GM18867 (cell line): ENCODE measurements around the gene ENO2.

Experiments
- ATAC-seq: cut with Tn5 transposase; IDR thresholded peaks from one replicate; pipeline ENCODE4 v1.9.1; 2021; ENCODE audit warnings: mild to moderate bottlenecking, moderate library complexity; ENCODE audit not compliant: unreplicated experiment

The ENO2 gene

DNA sequence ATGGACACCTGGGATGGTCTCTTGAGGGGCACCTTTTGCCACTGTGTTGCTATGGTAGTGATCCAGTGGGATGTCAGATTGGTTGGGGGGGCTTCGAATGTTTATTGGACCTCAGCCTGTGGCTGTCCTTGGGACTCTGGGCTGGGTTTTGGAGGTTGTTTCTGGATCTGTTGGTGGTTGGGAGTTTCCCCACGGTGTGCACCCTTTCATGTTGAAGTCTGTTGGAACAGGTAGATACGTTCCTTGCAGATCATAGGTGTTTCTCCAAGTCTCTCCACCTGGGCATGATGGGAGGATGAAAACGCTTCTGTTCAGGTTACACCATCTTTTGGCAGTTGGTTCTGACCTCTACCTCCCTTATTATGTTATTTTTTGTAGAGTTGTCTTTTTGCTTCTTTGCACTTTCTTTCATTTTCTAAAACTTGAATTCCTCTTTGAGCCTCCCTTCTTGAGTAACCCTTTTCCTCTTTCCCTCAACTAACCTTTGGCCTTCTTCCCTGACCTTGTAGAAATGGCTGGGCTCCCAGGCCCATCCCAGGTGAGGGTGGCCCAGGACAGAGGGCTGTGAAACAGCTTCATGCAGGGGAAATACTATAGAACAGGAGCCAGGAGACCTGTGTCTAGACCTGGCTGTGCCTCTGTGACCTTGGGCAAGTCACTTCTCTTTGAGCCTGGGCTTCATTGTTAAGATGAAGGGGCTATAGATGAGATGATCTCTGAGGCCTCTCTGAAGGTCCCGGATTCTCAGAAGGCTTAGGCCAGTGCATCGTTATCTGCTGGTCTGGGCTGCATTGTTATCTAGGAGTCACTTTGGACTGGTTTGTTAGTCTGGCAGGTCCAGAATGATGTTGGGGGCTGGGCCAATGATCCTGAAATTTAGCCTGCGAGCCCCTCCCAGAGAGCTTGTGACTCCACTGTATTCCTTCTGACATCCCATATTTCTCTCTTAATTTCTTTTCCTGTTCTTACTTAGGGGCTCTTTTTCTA is 15.4 kb downstream of the ENO2 start:
- ATAC-seq = no peak

DNA sequence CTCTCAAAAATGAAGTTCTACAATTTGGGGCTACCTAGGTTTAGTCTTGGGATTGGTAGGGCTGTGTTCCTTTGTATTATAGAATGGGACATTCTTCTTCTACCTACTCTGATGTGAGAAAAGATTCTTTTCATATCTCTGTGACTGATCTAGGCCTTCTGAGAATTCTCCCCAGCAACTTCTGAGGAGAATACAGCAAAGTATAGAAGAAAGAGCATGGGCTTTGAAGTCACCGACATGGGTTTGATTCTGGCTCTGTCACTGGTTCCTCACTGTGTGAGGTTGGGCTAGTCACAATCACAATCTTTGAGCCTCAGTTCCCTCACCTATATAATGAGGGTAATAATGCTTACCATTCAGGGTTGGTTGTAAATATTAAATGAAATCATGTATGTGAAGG is 18.4 kb downstream of the ENO2 start:
- no peak for ATAC-seq

DNA sequence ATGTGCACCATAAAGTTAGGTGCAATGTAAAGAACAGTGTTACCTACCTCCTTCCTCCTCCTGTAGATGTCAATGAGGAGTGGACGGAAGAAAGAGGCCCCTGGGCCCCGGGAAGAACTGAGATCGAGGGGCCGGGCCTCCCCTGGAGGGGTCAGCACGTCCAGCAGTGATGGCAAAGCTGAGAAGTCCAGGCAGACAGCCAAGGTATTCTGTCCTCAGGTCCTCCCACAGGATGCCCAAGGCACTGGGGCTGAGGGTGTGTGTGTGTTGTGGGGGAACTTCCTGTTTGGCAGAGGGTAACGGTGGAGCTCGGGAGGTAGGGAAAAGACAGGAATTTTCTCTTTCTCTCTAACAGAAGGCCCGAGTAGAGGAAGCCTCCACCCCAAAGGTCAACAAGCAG is 19.7 kb downstream of the ENO2 start:
- ATAC-seq = no peak

DNA sequence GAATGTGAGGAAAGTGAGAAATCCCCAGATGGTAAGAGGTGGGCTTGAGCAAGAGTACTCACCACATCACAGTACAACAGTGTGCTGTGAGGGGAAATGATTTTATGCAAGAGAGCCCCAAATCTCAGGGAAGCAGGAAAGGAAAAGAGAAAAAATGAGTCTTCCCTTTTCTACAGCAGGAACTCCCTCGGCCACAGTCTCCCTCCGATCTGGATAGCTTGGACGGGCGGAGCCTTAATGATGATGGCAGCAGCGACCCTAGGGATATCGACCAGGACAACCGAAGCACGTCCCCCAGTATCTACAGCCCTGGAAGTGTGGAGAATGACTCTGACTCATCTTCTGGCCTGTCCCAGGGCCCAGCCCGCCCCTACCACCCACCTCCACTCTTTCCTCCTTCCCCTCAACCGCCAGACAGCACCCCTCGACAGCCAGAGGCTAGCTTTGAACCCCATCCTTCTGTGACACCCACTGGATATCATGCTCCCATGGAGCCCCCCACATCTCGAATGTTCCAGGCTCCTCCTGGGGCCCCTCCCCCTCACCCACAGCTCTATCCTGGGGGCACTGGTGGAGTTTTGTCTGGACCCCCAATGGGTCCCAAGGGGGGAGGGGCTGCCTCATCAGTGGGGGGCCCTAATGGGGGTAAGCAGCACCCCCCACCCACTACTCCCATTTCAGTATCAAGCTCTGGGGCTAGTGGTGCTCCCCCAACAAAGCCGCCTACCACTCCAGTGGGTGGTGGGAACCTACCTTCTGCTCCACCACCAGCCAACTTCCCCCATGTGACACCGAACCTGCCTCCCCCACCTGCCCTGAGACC is 21.2 kb downstream of the ENO2 start:
- ATAC-seq = no peak

DNA sequence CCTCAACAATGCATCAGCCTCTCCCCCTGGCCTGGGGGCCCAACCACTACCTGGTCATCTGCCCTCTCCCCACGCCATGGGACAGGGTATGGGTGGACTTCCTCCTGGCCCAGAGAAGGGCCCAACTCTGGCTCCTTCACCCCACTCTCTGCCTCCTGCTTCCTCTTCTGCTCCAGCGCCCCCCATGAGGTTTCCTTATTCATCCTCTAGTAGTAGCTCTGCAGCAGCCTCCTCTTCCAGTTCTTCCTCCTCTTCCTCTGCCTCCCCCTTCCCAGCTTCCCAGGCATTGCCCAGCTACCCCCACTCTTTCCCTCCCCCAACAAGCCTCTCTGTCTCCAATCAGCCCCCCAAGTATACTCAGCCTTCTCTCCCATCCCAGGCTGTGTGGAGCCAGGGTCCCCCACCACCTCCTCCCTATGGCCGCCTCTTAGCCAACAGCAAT is 21.8 kb downstream of the ENO2 start:
- no peak for ATAC-seq

DNA sequence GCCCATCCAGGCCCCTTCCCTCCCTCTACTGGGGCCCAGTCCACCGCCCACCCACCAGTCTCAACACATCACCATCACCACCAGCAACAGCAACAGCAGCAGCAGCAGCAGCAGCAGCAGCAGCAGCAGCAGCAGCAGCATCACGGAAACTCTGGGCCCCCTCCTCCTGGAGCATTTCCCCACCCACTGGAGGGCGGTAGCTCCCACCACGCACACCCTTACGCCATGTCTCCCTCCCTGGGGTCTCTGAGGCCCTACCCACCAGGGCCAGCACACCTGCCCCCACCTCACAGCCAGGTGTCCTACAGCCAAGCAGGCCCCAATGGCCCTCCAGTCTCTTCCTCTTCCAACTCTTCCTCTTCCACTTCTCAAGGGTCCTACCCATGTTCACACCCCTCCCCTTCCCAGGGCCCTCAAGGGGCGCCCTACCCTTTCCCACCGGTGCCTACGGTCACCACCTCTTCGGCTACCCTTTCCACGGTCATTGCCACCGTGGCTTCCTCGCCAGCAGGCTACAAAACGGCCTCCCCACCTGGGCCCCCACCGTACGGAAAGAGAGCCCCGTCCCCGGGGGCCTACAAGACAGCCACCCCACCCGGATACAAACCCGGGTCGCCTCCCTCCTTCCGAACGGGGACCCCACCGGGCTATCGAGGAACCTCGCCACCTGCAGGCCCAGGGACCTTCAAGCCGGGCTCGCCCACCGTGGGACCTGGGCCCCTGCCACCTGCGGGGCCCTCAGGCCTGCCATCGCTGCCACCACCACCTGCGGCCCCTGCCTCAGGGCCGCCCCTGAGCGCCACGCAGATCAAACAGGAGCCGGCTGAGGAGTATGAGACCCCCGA is 22.5 kb downstream of the ENO2 start:
- ATAC-seq = no peak

DNA sequence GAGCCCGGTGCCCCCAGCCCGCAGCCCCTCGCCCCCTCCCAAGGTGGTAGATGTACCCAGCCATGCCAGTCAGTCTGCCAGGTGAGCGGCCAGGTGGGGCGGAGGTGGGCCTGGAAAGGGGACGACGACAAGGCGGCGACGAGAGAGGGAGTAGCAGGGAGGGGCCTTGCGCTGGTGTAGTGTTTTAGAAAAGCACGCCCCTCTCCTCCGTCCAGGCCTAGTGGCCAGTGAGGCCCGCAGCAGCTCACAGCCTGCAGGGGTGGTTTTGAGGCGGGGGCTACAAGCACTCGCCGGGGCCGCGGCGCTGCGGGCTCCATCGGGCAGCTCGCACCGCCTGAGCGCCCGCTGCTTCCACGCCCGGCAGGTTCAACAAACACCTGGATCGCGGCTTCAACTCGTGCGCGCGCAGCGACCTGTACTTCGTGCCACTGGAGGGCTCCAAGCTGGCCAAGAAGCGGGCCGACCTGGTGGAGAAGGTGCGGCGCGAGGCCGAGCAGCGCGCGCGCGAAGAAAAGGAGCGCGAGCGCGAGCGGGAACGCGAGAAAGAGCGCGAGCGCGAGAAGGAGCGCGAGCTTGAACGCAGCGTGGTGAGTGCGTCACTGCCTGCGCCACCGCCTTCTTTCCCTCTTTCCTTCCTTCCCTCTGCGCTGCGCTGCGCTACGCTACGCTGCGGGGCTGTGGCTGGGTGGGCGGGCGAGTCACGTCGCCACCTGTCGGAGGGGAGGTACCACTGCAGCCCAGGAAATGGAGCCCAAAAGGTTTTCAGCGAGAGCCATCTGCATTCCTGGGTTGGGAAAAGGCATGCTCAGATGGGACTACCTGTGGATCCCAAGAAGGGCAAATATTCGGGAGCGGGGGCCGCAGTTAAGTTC is 23.3 kb downstream of the ENO2 start:
- peak; percentile 81 for ATAC-seq

DNA sequence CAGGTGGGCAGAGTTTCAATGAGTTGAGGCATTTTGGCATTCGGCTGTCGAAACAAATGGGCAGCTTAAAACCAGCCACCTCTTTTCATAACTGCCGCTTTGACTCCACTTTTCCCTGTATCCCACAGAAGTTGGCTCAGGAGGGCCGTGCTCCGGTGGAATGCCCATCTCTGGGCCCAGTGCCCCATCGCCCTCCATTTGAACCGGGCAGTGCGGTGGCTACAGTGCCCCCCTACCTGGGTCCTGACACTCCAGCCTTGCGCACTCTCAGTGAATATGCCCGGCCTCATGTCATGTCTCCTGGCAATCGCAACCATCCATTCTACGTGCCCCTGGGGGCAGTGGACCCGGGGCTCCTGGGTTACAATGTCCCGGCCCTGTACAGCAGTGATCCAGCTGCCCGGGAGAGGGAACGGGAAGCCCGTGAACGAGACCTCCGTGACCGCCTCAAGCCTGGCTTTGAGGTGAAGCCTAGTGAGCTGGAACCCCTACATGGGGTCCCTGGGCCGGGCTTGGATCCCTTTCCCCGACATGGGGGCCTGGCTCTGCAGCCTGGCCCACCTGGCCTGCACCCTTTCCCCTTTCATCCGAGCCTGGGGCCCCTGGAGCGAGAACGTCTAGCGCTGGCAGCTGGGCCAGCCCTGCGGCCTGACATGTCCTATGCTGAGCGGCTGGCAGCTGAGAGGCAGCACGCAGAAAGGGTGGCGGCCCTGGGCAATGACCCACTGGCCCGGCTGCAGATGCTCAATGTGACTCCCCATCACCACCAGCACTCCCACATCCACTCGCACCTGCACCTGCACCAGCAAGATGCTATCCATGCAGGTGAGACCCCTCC is 24.2 kb downstream of the ENO2 start:
- ATAC-seq = no peak

DNA sequence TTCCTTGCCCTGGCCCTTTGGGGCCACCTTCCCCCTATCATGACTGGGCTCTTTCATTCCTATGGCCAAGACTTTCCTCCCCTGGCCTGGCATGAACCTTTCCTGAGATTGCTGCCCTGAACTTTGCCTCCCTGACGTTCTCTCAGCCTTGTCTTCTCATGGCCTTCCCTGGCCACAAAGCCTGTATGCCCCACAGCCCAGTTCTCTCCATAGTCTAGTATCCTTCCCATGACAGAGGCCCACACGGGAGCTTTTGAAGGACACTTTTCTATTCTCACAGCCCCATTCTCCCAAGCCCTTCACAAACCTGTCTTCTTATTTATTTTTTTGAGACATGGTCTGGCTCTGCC is 24.8 kb downstream of the ENO2 start:
- ATAC-seq = no peak

DNA sequence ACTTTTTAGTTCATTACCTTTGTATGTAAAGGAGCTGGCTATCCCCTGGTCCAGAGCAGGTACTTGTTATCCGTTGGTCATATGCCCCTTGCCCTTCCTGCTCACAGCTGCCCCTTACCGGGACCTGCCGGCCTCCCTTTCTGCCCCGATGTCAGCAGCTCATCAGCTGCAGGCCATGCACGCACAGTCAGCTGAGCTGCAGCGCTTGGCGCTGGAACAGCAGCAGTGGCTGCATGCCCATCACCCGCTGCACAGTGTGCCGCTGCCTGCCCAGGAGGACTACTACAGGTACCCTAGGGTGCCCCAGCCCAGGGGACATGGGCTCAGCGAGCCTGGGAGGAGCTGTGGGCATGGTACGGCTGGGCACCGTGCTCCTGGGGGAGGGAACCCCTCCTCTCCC is 26.9 kb downstream of the ENO2 start:
- no peak for ATAC-seq

DNA sequence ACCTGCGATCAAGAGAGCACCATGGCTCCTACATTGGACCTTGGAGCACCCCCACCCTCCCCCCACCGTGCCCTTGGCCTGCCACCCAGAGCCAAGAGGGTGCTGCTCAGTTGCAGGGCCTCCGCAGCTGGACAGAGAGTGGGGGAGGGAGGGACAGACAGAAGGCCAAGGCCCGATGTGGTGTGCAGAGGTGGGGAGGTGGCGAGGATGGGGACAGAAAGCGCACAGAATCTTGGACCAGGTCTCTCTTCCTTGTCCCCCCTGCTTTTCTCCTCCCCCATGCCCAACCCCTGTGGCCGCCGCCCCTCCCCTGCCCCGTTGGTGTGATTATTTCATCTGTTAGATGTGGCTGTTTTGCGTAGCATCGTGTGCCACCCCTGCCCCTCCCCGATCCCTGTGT is 27.4 kb downstream of the ENO2 start:
- ATAC-seq = no peak

DNA sequence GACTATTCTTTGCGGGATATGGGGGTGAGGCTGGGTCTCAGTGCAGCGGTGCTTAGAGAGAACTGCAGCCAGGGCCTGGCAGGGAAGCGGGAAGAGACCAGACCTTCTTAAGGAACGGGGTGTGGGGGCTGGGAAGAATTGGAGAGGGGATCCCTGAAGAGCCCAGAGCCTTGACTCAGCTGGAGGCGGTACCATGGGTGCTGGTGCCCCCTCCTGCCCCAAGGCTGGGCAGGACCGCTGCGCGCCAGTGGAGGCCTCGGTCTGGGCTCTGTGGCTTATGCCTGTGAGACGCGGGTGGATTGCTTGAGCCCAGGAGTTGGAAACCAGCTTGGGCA is 27.9 kb downstream of the ENO2 start:
- no peak for ATAC-seq

DNA sequence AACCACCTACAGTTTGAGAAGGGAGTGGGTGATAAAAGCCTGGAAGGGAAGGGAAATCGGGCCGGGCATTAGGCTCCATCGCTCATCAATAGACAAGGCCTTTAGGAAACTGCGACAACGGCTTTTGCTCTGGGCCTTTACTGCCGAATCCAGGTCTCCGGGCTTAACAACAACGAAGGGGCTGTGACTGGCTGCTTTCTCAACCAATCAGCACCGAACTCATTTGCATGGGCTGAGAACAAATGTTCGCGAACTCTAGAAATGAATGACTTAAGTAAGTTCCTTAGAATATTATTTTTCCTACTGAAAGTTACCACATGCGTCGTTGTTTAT is 29.0 kb downstream of the ENO2 start:
- ATAC-seq = peak; percentile 21

DNA sequence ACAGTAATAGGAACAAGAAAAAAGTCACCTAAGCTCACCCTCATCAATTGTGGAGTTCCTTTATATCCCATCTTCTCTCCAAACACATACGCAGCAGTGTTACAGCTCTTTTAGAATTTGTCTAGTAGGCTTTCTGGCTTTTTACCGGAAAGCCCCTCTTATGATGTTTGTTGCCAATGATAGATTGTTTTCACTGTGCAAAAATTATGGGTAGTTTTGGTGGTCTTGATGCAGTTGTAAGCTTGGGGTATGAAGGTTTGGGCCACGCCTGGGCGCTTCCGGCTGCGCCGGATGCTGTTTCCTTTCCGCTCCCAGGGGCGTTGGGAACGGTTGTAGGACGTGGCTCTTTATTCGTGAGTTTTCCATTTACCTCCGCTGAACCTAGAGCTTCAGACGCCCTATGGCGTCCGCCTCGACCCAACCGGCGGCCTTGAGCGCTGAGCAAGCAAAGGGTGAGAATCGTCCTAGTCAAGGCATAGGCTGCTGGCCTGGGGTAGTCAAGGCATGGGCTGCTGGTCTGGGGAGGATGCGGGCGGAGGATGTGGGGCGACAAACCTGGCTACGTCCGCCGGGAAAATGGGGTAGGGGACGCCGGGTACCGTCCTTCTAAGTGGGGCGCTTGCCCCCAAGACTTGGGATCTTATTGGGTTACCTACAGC is 29.5 kb downstream of the ENO2 start, which contains the start of the genes C12orf57 and RNU7-1:
C12orf57 (plus strand) TSS at position 301 of the 659 bp plus-strand sequence; CDS start at position 401, 100 bp downstream.
RNU7-1 (plus strand) TSS at position 95 of the 659 bp plus-strand sequence.
- peak; percentile 29 for ATAC-seq

DNA sequence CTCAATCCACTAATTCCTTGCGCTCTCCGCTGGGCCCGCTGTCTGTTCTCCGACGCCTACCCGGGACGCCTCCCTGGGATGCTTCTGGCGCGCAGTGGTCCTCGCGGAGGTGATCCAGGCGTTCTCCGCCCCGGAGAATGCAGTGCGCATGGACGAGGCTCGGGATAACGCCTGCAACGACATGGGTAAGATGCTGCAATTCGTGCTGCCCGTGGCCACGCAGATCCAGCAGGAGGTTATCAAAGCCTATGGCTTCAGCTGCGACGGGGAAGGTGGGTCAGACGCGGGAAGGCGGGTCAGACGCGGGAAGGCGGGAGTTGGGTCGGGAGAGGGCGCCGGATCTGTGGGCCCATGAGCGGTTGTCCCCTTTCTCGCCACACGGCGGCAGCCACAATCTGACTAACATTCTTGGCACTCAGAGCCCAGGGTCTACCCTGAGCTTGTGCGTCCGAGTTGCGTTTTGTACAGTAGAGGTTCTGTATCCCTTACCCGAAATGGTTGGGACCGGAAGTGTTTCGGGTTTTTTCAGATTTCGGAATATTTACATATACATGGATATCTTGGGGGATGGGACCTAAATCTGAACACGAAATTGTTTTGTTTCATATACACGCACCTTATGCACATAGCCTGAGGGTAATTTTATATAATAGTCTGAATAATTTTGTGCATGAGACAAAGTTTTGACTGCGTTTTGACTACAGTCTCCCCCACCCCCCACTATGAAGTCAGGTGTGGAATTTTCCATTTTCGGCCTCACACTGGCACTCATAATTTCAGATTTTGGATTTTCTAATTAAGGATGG is 30.2 kb downstream of the ENO2 start:
- ATAC-seq = peak; percentile 41

DNA sequence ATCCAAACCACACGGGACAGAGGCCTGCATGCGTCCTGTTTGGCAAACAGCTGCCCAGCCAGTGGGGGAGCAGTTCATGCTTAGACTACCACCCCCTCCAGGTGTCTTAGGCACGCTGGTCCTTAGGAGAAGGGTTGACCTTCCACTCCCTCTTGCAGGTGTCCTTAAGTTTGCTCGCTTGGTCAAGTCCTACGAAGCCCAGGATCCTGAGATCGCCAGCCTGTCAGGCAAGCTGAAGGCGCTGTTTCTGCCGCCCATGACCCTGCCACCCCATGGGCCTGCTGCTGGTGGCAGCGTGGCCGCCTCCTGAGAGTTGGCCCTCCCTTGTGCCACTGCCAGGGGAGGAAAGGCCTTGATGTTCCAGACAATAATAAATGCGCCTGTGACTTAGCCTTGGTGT is 31.2 kb downstream of the ENO2 start:
- ATAC-seq = no peak

DNA sequence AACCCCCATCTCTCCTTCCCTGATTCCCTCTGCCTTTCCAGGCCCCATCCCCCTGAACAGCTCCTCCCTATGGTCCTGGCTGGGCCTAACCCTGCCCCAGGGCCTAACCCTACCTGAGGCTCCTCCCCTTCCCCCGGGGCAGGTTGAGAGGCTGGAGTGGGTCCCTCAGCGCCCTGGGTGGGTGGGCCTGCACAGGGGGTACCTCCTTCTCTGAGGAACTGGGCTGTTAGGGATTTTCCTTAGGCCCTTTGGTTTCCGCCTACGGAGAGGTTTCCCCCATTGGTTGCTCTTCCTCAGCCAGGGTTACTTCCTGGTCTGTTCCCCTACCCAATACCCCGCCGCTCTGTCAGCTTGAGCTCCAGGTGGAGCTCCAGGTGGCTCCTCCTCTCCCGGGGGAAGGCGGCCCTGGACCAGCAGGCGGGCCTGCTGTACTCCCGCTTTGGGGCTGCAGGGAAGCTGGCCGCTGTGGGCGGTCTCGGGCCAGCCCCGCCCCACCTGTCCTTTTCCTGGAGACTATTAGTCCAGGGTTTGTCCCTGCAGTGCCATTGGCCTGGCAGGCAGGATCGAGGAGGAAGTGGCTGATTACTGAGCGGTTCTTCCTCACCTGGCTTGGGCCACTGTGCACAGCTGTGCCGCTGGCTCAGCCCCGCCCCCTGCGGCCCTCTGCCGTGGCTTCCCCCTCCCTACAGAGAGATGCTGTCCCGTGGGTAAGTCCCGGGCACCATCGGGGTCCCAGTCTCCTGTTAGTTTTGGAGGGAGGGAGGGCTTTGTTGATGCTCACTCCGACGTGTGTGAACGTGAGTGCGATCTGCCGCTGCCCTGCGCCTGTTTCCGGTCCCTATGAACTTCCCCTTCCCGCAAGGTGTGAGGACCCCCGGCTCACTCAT is 31.9 kb downstream of the ENO2 start:
- no peak for ATAC-seq
